ENCODE measurements around the gene TPK1. TPM values are rescaled to one million over a fixed set of nuclear protein-coding genes. Genes with fewer than 3 reads are reported as not detected.

The TPK1 gene
- total RNA-seq, 1 experiment from 2014 or later = 3.1 TPM

DNA sequence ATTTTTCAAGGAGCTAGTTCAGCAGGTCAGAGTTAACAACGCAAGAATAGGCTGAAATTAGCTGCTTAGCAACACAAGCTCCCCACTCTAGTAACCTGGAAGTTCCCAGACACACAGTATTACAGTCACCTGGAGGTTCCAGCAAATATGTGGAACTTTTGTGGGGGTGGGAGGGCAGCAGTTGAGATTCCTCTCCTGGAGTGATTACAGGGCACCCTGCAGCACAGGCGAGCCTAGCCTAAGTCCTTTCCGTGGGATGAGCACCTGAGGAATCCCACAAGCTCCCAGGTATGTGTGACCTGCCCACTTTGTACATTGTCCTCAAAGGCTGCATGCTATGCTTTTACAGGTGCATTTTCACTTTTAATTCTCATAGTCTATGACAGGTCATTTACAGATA is 13.6 kb downstream of the TPK1 start:
- no peak overlapping the region for H3K27ac Mint-ChIP-seq
- DNase-seq = no peak
- H2BK15ac ChIP-seq (ENCODE audit: low read depth, low read length) = no peak overlapping the region
- no peaks in the 10 kb centered on the region for H3K36me3 Mint-ChIP-seq (ENCODE audit: insufficient read depth in 1 of 3, low read depth in 3 of 3)
- no peak overlapping the region for H4K8ac ChIP-seq (replicated peaks; ENCODE audit: insufficient read length, low read depth, low read length)
- H3K23ac ChIP-seq (ENCODE audit: insufficient read length, low read depth, low read length) = no peak overlapping the region
- H3K79me1 ChIP-seq (ENCODE audit: insufficient read depth, low read depth, low read length, poor library complexity, severe bottlenecking) = no peaks in the 10 kb centered on the region
- no peak overlapping the region for H4K5ac ChIP-seq (ENCODE audit: insufficient read length, low read depth, low read length)
- no peak overlapping the region for H2AFZ ChIP-seq (ENCODE audit: low read length)
- no peak overlapping the region for H2BK5ac ChIP-seq (ENCODE audit: insufficient read length, low read length)
- no peak overlapping the region for H3K9ac ChIP-seq (ENCODE audit: extremely low read depth, insufficient read length, low read length)
- no peak overlapping the region for H3K14ac ChIP-seq (ENCODE audit: insufficient read depth, low read length)
- WGBS (ENCODE audit: extremely low coverage, insufficient read length, low lambda C conversion rate) = no CpG with 5 or more reads among the region's 3 CpGs
- no peak overlapping the region for H3T11ph ChIP-seq (ENCODE audit: low read length)
- H3K4me1 ChIP-seq (ENCODE audit: insufficient read depth, low read length) = no peaks in the 10 kb centered on the region
- no peaks in the 10 kb centered on the region for H3K9me3 ChIP-seq (ENCODE audit: control insufficient read depth, low read depth, low read length)
- H3K56ac ChIP-seq (ENCODE audit: insufficient read length, low read depth, low read length) = no peak overlapping the region
- TF ChIP-seq CTCF (conservative IDR thresholded peaks at IDR 0.05) = no peak
- H2AK5ac ChIP-seq (ENCODE audit: insufficient read length, low read length) = no peak overlapping the region
- H2BK20ac ChIP-seq (ENCODE audit: low read depth, low read length, poor library complexity, severe bottlenecking) = no peak overlapping the region
- no peak overlapping the region for H3K4me3 Mint-ChIP-seq
- peaks cover 11 to 23% of the 10 kb centered on the region in 2 experiments for H3K4me1 Mint-ChIP-seq
- H3K9me3 Mint-ChIP-seq = no peaks in the 10 kb centered on the region
- no peaks in the 10 kb centered on the region for H4K20me1 ChIP-seq (ENCODE audit: control insufficient read depth, insufficient read depth, insufficient read length)
- no peak overlapping the region for H3K4me2 ChIP-seq (ENCODE audit: insufficient read depth, insufficient read length, low read length)
- no peaks in the 10 kb centered on the region for H3K27me3 ChIP-seq (ENCODE audit: insufficient read depth, low read length)
- no peak overlapping the region for H3K27ac ChIP-seq (ENCODE audit: insufficient read length, low read depth, low read length)
- H3K27me3 Mint-ChIP-seq (ENCODE audit: low read depth) = no peaks in the 10 kb centered on the region
- H2BK120ac ChIP-seq (ENCODE audit: low read depth, low read length, poor library complexity, severe bottlenecking) = no peak overlapping the region
- H4K91ac ChIP-seq (ENCODE audit: insufficient read length, low read depth, low read length) = no peak overlapping the region
- H2BK12ac ChIP-seq (ENCODE audit: insufficient read length, low read depth, low read length) = no peak overlapping the region
- H3K23me2 ChIP-seq (ENCODE audit: insufficient read length, low read depth, low read length, poor library complexity, severe bottlenecking) = no peaks in the 10 kb centered on the region
- H3K4ac ChIP-seq (ENCODE audit: low read depth, low read length) = no peak overlapping the region
- H3K18ac ChIP-seq (ENCODE audit: insufficient read length, low read depth, low read length) = no peak overlapping the region
- H3K79me2 ChIP-seq (ENCODE audit: insufficient read depth, low read length) = no peaks in the 10 kb centered on the region

All from H9 (cell line).